Endothelial cell (in vitro differentiated cells): ENCODE results near the gene PRSS21. TPM values are rescaled to one million over a fixed set of nuclear protein-coding genes. Genes with fewer than 3 reads are reported as not detected.

ENCODE experiments used
- DNase-seq: peaks from one replicate; pipeline ENCODE4 v3.0.0; 2021; ENCODE audit warnings: low spot score
- H3K27ac Mint-ChIP-seq: one replicate; pipeline ENCODE4 v1.8.0; 2021; ENCODE audit warnings: mixed read lengths, inconsistent platforms; ENCODE audit not compliant: unreplicated experiment
- H3K27me3 Mint-ChIP-seq: one replicate; pipeline ENCODE4 v1.8.0; 2021; ENCODE audit warnings: mild to moderate bottlenecking, moderate library complexity, mixed read lengths, inconsistent platforms; ENCODE audit not compliant: unreplicated experiment
- H3K36me3 Mint-ChIP-seq: one replicate; pipeline ENCODE4 v1.8.0; 2021; ENCODE audit warnings: mild to moderate bottlenecking, low read depth, mixed read lengths, inconsistent platforms; ENCODE audit not compliant: unreplicated experiment
- H3K4me1 Mint-ChIP-seq: one replicate; pipeline ENCODE4 v1.8.0; 2021; ENCODE audit warnings: mild to moderate bottlenecking, mixed read lengths, inconsistent platforms; ENCODE audit not compliant: unreplicated experiment
- H3K4me3 Mint-ChIP-seq: one replicate; pipeline ENCODE4 v1.8.0; 2021; ENCODE audit warnings: mild to moderate bottlenecking, mixed read lengths, inconsistent platforms; ENCODE audit not compliant: unreplicated experiment
- H3K9me3 Mint-ChIP-seq: one replicate; pipeline ENCODE4 v1.8.0; 2021; ENCODE audit warnings: mixed read lengths, inconsistent platforms; ENCODE audit not compliant: unreplicated experiment
- CTCF ChIP-seq: fragments of 200-600 bp; sonication (generic); IDR thresholded peaks from one replicate; pipeline ENCODE4 v1.5.0; 2021; ENCODE audit warnings: antibody characterized with exemption; ENCODE audit not compliant: unreplicated experiment
- total RNA-seq: library from RNA; stranded (reverse); fragmentation: NEBNext Ultra II Directional; extraction: Animal tissue kit (Norgen Biotek cat#: 25700); gene quantifications from one replicate; pipeline ENCODE4 v1.2.1, GENCODE V29; 2021; ENCODE audit not compliant: unreplicated experiment

PRSS21 gene
- total RNA-seq, 1 donor from 2014 or later, result not detected

GRCh38 chr16:2825906-2826305 is 8.9 kb downstream of the PRSS21 start:
- DNase-seq, result no peak
- Mint-ChIP-seq H3K27ac (no peak overlapping the region), H3K4me3 (no peak overlapping the region), H3K4me1 (peaks cover 5% of the 10 kb centered on the region), H3K27me3 (peaks cover 10% of the 10 kb centered on the region), H3K36me3 (no peaks in the 10 kb centered on the region), H3K9me3 (no peaks in the 10 kb centered on the region)
- no peak for TF ChIP-seq CTCF

GRCh38 chr16:2826591-2827373 is 9.7 kb downstream of the PRSS21 start:
- Mint-ChIP-seq H3K4me3 (no peak overlapping the region), H3K27ac (no peak overlapping the region), H3K27me3 (peaks cover 14% of the 10 kb centered on the region), H3K4me1 (peaks cover 7% of the 10 kb centered on the region), H3K9me3 (no peaks in the 10 kb centered on the region), H3K36me3 (no peaks in the 10 kb centered on the region)
- no peak for TF ChIP-seq CTCF
- no peak for DNase-seq

DNA sequence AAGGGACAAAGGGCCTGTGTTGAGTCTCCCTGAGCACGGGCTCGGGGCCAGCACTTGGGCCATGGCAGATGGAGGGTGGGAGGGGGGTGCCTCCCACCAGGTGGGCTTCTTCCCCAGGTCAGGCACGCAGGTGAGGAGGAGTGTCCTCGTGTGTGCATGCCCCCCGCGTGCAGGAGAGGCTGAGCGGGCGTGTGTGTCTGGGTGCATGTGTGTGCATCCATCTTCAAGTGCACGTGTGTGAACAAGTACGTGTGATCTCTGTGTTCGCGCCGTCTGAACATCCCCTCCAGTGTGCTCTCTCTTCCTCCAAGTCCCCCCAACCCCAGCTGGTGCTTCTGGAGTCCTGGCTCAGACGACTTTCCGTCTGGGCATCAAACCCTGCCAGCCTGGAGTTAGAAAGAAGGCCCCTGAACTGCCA is 10.3 kb downstream of the PRSS21 start:
- no peak for DNase-seq
- H3K27ac Mint-ChIP-seq, result no peak overlapping the region
- TF ChIP-seq CTCF, result no peak
- H3K4me3 Mint-ChIP-seq, result no peak overlapping the region
- H3K27me3 Mint-ChIP-seq, result peaks cover 14% of the 10 kb centered on the region
- no peaks in the 10 kb centered on the region for H3K36me3 Mint-ChIP-seq
- H3K9me3 Mint-ChIP-seq, result no peaks in the 10 kb centered on the region
- H3K4me1 Mint-ChIP-seq, result peaks cover 7% of the 10 kb centered on the region

DNA sequence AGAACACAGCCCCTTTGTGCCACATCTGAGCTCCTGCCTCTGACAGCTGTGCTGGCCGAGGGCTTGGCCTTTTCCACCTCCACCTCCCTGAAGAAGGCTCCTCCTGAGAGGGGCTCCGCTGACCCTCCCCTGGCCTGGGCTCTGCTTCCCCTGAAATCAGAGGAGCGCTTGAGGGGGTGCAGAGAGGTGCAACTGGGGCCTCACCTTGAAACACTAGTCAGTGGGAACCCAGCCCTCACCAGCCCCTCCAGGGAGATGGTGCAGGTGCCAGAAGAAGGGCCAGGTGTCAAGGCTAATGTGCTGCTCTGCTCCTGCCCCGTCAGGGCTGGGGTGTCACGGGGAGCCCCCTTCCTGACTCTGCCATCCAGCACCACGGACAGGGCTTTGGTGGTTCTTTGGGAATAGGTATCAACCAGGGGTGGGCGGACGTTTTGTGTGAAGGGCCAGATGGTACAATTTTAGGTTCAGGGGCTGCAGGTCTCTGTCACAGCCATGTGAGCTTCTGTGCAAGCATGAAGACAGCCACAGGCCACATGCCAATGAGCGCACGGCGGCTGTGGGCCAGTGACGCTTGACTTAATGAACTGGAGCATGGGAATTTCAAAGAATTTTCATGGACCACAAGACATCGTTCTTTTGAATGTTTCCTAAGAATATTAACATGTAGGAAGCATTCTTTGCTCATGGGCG is 10.9 kb downstream of the PRSS21 start:
- Mint-ChIP-seq H3K9me3 (no peaks in the 10 kb centered on the region), H3K4me3 (no peak overlapping the region), H3K27me3 (peaks cover 14% of the 10 kb centered on the region), H3K27ac (no peak overlapping the region), H3K36me3 (no peaks in the 10 kb centered on the region), H3K4me1 (peaks cover 7% of the 10 kb centered on the region)
- no peak for TF ChIP-seq CTCF
- DNase-seq, result no peak

GRCh38 chr16:2828521-2828840 is 11.4 kb downstream of the PRSS21 start:
- Mint-ChIP-seq H3K4me1 (peaks cover 7% of the 10 kb centered on the region), H3K36me3 (no peaks in the 10 kb centered on the region), H3K27me3 (peaks cover 14% of the 10 kb centered on the region), H3K9me3 (no peaks in the 10 kb centered on the region), H3K4me3 (no peak overlapping the region), H3K27ac (no peak overlapping the region)
- no peak for TF ChIP-seq CTCF
- DNase-seq, result no peak
